ENCODE measurements around the gene MYL5.

GRCh38 chr4:726838-727237 lies 52.5 kb downstream of the MYL5 start:
- TF ChIP-seq CTCF (IDR thresholded peaks at IDR 0.05) = no peak
- no peak for TF ChIP-seq POLR2A (IDR thresholded peaks at IDR 0.05)
